Measurements from ENCODE around the gene MORN1. TPM values are rescaled to one million over a fixed set of nuclear protein-coding genes. Genes with fewer than 3 reads are reported as not detected.

The MORN1 gene
- total and polyA plus RNA-seq, 4 donors, result 2.3 to 6.9 (median 3.6) TPM

DNA sequence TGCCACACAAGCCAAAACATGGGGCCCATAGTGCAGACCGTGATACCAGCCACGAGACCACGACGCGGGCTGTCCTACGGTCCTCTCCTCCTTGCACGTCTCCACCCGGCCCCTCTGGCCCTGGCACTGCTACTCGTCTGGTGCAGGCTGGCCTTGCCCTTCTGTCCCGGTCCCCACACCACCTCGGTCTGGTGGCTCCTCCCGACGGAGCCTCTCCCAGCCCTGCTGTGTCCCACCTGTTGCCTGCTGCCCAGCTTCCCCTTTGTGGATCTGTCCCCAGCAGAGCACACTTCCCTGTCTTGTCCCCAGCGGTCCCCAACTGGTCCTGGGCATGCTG, 50.5 kb downstream of the MORN1 start:
- no peak for DNase-seq (ENCODE audit: low spot score)
- Histone ChIP-seq H3K9me3 (ENCODE audit: control insufficient read depth in 4 of 4, low read length in 3 of 4) (no peaks in the 10 kb centered on the region), H3K27me3 (ENCODE audit: control insufficient read depth in 4 of 4, insufficient read depth in 4 of 4, low read length in 3 of 4) (no peaks in the 10 kb centered on the region), H3K27ac (ENCODE audit: low read depth in 1 of 2, low read length in 2 of 2) (no peak overlapping the region), H3K36me3 (ENCODE audit: control insufficient read depth in 4 of 4, insufficient read depth in 3 of 4, low read depth in 1 of 4, low read length in 3 of 4) (no peaks in the 10 kb centered on the region), H3K9ac (ENCODE audit: low read depth in 1 of 2, low read length in 2 of 2) (no peak overlapping the region), H3K4me1 (ENCODE audit: control insufficient read depth in 4 of 4, insufficient read depth in 4 of 4, low read length in 3 of 4) (no peaks in the 10 kb centered on the region), H3K4me3 (ENCODE audit: low read depth in 1 of 3, low read length in 3 of 3) (no peak overlapping the region)
- 96% methylated on average over 14 of the region's 14 CpGs for WGBS
- TF ChIP-seq, protein P1, sequence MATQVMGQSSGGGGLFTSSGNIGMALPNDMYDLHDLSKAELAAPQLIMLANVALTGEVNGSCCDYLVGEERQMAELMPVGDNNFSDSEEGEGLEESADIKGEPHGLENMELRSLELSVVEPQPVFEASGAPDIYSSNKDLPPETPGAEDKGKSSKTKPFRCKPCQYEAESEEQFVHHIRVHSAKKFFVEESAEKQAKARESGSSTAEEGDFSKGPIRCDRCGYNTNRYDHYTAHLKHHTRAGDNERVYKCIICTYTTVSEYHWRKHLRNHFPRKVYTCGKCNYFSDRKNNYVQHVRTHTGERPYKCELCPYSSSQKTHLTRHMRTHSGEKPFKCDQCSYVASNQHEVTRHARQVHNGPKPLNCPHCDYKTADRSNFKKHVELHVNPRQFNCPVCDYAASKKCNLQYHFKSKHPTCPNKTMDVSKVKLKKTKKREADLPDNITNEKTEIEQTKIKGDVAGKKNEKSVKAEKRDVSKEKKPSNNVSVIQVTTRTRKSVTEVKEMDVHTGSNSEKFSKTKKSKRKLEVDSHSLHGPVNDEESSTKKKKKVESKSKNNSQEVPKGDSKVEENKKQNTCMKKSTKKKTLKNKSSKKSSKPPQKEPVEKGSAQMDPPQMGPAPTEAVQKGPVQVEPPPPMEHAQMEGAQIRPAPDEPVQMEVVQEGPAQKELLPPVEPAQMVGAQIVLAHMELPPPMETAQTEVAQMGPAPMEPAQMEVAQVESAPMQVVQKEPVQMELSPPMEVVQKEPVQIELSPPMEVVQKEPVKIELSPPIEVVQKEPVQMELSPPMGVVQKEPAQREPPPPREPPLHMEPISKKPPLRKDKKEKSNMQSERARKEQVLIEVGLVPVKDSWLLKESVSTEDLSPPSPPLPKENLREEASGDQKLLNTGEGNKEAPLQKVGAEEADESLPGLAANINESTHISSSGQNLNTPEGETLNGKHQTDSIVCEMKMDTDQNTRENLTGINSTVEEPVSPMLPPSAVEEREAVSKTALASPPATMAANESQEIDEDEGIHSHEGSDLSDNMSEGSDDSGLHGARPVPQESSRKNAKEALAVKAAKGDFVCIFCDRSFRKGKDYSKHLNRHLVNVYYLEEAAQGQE (IDR thresholded peaks at IDR 0.05), result no peak
- no peak for TF ChIP-seq EGR1 (IDR thresholded peaks at IDR 0.05; ENCODE audit: low read depth in 2 of 2)
- no peak for TF ChIP-seq NR2F2 (IDR thresholded peaks at IDR 0.05)
- no peak for TF ChIP-seq FOXA1 (IDR thresholded peaks at IDR 0.05)
- TF ChIP-seq FOXA2 (IDR thresholded peaks at IDR 0.05), result no peak
- TF ChIP-seq RAD21 (IDR thresholded peaks at IDR 0.05), result no peak
- TF ChIP-seq, protein P2, sequence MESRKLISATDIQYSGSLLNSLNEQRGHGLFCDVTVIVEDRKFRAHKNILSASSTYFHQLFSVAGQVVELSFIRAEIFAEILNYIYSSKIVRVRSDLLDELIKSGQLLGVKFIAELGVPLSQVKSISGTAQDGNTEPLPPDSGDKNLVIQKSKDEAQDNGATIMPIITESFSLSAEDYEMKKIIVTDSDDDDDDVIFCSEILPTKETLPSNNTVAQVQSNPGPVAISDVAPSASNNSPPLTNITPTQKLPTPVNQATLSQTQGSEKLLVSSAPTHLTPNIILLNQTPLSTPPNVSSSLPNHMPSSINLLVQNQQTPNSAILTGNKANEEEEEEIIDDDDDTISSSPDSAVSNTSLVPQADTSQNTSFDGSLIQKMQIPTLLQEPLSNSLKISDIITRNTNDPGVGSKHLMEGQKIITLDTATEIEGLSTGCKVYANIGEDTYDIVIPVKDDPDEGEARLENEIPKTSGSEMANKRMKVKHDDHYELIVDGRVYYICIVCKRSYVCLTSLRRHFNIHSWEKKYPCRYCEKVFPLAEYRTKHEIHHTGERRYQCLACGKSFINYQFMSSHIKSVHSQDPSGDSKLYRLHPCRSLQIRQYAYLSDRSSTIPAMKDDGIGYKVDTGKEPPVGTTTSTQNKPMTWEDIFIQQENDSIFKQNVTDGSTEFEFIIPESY (IDR thresholded peaks at IDR 0.05), result no peak
- no peak for TF ChIP-seq RXRA (IDR thresholded peaks at IDR 0.05)
- TF ChIP-seq, protein P3, sequence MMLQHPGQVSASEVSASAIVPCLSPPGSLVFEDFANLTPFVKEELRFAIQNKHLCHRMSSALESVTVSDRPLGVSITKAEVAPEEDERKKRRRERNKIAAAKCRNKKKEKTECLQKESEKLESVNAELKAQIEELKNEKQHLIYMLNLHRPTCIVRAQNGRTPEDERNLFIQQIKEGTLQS (IDR thresholded peaks at IDR 0.05), result no peak
- TF ChIP-seq YY1 (IDR thresholded peaks at IDR 0.05), result no peak
- TF ChIP-seq JUND (IDR thresholded peaks at IDR 0.05), result no peak
- TF ChIP-seq TAF1 (conservative IDR thresholded peaks at IDR 0.05), result no peak
- TF ChIP-seq, protein P4, sequence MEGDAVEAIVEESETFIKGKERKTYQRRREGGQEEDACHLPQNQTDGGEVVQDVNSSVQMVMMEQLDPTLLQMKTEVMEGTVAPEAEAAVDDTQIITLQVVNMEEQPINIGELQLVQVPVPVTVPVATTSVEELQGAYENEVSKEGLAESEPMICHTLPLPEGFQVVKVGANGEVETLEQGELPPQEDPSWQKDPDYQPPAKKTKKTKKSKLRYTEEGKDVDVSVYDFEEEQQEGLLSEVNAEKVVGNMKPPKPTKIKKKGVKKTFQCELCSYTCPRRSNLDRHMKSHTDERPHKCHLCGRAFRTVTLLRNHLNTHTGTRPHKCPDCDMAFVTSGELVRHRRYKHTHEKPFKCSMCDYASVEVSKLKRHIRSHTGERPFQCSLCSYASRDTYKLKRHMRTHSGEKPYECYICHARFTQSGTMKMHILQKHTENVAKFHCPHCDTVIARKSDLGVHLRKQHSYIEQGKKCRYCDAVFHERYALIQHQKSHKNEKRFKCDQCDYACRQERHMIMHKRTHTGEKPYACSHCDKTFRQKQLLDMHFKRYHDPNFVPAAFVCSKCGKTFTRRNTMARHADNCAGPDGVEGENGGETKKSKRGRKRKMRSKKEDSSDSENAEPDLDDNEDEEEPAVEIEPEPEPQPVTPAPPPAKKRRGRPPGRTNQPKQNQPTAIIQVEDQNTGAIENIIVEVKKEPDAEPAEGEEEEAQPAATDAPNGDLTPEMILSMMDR (IDR thresholded peaks at IDR 0.05; ENCODE audit: low read depth, low read length, missing input control), result no peak
- no peak for TF ChIP-seq HNF4G (IDR thresholded peaks at IDR 0.05)
- no peak for TF ChIP-seq SP1 (IDR thresholded peaks at IDR 0.05)
- TF ChIP-seq HNF4A (conservative IDR thresholded peaks at IDR 0.05), result no peak

DNA sequence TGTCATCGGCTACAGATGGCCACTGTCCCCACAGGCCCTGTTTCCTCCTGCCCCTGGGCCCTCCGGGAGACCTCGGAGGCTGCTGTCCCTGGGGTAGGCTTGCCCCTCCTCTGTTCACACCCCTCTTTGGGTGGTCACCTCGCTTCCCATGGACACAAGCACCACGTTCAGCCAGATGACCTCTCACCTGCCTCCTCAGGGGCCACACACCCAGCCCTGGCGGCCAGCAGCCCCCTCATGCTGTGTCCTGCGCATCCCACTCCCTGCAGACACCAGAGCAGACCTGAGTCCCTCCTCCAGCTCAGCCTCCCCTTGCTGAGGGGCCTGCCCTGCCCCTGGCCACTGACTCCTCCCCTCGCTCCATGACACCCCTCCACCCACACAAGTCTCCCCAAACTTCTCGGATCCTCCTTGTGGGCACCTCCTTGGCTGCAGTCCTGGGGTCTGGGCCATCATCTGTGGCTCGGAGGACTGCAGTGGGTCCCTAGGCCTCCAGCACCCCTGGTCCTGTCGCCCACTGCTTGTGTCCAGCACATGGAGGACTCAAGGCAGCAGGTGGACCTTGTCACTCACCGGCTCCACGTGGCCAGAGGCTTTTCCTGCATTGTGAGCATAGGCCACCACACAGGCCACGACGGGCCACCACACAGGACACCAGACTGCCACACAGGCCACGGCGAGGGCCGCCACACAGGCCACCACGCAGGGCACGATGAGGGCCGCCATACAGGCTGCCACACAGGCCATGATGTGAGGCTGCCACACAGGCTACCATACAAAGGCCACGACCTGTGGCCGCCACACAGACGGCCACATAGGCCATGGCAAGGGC, 51.1 kb downstream of the MORN1 start:
- WGBS, result 95% methylated on average over 24 of the region's 24 CpGs
- no peak overlapping the region for H3K27ac ChIP-seq (ENCODE audit: low read depth in 1 of 2, low read length in 2 of 2)
- H3K4me3 ChIP-seq (ENCODE audit: low read depth in 1 of 3, low read length in 3 of 3), result no peak overlapping the region
- H3K4me1 ChIP-seq (ENCODE audit: control insufficient read depth in 4 of 4, insufficient read depth in 4 of 4, low read length in 3 of 4), result no peaks in the 10 kb centered on the region
- DNase-seq (ENCODE audit: low spot score), result no peak
- no peaks in the 10 kb centered on the region for H3K36me3 ChIP-seq (ENCODE audit: control insufficient read depth in 4 of 4, insufficient read depth in 3 of 4, low read depth in 1 of 4, low read length in 3 of 4)
- no peaks in the 10 kb centered on the region for H3K9me3 ChIP-seq (ENCODE audit: control insufficient read depth in 4 of 4, low read length in 3 of 4)
- H3K27me3 ChIP-seq (ENCODE audit: control insufficient read depth in 4 of 4, insufficient read depth in 4 of 4, low read length in 3 of 4), result no peaks in the 10 kb centered on the region
- no peak overlapping the region for H3K9ac ChIP-seq (ENCODE audit: low read depth in 1 of 2, low read length in 2 of 2)
- TF ChIP-seq YY1 (IDR thresholded peaks at IDR 0.05) (no peak), SP1 (IDR thresholded peaks at IDR 0.05) (no peak), FOXA2 (IDR thresholded peaks at IDR 0.05) (no peak), JUND (IDR thresholded peaks at IDR 0.05) (no peak), HNF4A (conservative IDR thresholded peaks at IDR 0.05) (no peak), RXRA (IDR thresholded peaks at IDR 0.05) (no peak), GABPA (IDR thresholded peaks at IDR 0.05 in 1 of 2, conservative IDR thresholded peaks at IDR 0.05 in 1 of 2) (no peak), FOXA1 (IDR thresholded peaks at IDR 0.05) (no peak), RAD21 (IDR thresholded peaks at IDR 0.05) (no peak)
- TF ChIP-seq, protein P4 (IDR thresholded peaks at IDR 0.05; ENCODE audit: low read depth, low read length, missing input control), result no peak
- TF ChIP-seq, protein P2 (IDR thresholded peaks at IDR 0.05), result no peak
- TF ChIP-seq, protein P3 (IDR thresholded peaks at IDR 0.05), result no peak

Measured in liver (tissue), 9 donors.